Keratinocyte (primary cell): Measurements from ENCODE around the gene PDE1C.

Experiments used
- EZH2 ChIP-seq: IDR thresholded peaks from one replicate; pipeline ENCODE4 v1.6.1; 2012; ENCODE audit warnings: inconsistent platforms, mild to moderate bottlenecking, low read length, moderate library complexity
- TF ChIP-seq, protein P1 (sequence below), 3 experiments: IDR thresholded peaks in 1 of 3; conservative IDR thresholded peaks in 1 of 3; optimal IDR thresholded peaks in 1 of 3; 2 replicates in 2 of 3; 3 replicates in 1 of 3; pipeline versions ENCODE3 to v1.5.1; 2011; ENCODE audit warnings: low read length in 3 of 3, mild to moderate bottlenecking in 3 of 3, moderate library complexity in 2 of 3, control low read depth in 1 of 3, inconsistent platforms in 1 of 3; ENCODE audit not compliant: insufficient read depth in 2 of 3; ENCODE audit errors: extremely low read depth in 1 of 3

DNA sequence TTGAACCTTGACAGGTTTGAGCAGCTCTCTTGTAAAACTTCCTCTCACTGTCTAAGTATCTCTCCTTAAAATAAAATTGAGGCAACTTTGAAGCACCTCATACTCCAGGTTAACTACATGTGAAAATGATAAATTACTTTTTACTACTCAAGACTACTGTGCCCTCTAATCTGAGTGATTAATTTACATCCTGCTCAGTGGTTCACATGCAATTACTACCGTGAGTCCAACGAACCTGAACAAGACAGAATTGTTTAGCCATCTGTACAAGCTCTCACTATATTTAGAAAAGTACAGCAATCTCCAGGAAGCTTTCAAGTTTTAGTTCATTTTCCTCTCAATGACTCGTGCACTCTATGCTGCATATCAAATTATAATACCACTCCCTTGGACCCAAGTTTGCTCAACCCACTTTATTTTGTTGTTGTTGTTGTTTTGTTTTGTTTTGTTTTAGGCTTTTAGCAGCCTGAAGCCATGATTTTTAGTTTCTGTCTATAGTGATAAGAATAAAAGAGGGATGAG is 21.2 kb downstream of the PDE1C start:
- TF ChIP-seq, protein P1, sequence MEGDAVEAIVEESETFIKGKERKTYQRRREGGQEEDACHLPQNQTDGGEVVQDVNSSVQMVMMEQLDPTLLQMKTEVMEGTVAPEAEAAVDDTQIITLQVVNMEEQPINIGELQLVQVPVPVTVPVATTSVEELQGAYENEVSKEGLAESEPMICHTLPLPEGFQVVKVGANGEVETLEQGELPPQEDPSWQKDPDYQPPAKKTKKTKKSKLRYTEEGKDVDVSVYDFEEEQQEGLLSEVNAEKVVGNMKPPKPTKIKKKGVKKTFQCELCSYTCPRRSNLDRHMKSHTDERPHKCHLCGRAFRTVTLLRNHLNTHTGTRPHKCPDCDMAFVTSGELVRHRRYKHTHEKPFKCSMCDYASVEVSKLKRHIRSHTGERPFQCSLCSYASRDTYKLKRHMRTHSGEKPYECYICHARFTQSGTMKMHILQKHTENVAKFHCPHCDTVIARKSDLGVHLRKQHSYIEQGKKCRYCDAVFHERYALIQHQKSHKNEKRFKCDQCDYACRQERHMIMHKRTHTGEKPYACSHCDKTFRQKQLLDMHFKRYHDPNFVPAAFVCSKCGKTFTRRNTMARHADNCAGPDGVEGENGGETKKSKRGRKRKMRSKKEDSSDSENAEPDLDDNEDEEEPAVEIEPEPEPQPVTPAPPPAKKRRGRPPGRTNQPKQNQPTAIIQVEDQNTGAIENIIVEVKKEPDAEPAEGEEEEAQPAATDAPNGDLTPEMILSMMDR (optimal IDR thresholded peaks at IDR 0.05 in 1 of 3, IDR thresholded peaks at IDR 0.05 in 1 of 3, conservative IDR thresholded peaks at IDR 0.05 in 1 of 3; ENCODE audit: extremely low read depth in 1 of 3, insufficient read depth in 2 of 3, low read length in 3 of 3) = no peak
- TF ChIP-seq EZH2 = no peak
